DMS153 treated with DMSO at 0.1 percent for 48 hours (cell line): Measurements from ENCODE around the gene CGREF1.
A peak's percentile ranks its signal among the peaks of the same experiment; 100 is the strongest.
"Not testable (repeated sequence)": the region's sequence is repeated elsewhere in the genome, so short reads cannot be mapped to it uniquely, and the experiment has no call there.

Experiments used
- DNase-seq: peaks from one replicate; lab custom pipeline; 2025; ENCODE audit not compliant: unreplicated experiment; lab: John Stamatoyannopoulos, UW

CGREF1 gene

DNA sequence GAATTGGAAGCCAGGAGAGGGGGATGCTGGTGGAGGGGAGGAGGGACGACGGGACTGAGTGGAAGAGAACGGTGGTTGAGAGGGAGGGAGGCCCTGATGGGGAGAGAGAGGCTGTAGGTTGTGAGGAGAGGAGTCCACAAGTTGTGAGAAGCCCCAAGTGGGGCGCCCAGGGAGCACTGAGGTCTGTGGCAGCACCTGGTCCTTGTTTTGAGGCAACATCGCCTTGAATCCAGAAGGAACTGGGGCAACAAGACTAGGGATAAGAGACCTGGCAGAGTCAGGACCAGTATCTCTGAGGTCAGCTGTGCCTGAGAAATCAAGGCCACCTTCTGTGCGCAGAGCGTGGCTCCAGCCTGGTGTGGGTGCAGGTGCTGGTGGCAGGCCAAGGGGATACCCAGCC lies 19.2 kb upstream of the CGREF1 start:
- DNase-seq, result no peak

DNA sequence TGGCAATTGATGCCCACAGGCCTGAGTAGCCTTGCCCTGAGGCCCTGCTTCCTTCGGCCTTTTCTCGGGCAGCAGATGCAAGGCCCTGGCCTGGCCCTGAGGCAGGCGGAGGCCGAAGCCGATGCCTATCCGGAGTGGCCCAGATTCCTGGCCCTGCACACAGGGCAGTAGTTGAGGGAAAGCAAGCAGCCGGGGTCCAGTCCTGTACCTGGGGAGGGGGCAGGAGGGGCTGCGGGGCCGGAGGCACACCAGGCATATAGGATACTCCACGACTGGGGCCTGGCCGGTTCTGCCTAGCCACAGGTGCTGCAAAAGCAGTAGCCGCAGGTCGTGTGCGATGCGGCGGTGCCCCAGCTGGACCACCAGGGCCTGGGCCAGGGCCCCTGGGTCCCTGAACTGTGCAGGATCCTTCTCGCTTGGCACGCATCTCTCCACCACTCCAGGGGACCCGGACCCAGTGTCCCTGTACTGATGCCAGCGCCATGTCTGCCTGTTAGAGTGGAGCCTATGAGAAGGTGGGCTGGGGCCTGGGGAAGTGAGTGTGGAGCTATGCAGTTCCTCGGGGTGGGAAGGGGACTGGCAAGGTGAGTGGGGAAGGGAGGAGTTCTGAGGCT lies 18.5 kb upstream of the CGREF1 start:
- DNase-seq, result no peak

DNA sequence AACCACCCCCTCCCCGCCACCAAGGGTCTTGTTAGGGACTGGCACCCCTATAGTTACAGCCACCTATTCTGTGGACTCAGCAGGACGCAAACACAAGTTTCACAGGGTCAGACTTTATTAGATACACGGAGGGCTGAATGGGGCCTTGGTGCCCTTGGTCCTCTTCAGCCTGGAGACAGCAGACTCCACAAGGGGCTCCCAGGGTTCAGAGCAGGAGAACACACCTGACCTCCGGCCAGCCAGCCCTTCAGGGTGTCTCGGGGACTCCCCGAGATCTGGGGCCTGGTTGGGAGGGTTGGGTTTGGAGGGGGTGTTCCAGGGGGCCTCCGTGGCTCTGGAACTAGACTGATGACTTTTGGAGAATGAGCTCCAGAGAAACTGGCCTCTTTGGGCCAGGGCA lies 17.8 kb upstream of the CGREF1 start:
- DNase-seq, result no peak

- no peak for DNase-seq
Measured at GRCh38 chr2:27135478-27135955, 16.6 kb upstream of the CGREF1 start.

- no peak for DNase-seq
Measured at GRCh38 chr2:27134781-27135477, 16.0 kb upstream of the CGREF1 start.

DNA sequence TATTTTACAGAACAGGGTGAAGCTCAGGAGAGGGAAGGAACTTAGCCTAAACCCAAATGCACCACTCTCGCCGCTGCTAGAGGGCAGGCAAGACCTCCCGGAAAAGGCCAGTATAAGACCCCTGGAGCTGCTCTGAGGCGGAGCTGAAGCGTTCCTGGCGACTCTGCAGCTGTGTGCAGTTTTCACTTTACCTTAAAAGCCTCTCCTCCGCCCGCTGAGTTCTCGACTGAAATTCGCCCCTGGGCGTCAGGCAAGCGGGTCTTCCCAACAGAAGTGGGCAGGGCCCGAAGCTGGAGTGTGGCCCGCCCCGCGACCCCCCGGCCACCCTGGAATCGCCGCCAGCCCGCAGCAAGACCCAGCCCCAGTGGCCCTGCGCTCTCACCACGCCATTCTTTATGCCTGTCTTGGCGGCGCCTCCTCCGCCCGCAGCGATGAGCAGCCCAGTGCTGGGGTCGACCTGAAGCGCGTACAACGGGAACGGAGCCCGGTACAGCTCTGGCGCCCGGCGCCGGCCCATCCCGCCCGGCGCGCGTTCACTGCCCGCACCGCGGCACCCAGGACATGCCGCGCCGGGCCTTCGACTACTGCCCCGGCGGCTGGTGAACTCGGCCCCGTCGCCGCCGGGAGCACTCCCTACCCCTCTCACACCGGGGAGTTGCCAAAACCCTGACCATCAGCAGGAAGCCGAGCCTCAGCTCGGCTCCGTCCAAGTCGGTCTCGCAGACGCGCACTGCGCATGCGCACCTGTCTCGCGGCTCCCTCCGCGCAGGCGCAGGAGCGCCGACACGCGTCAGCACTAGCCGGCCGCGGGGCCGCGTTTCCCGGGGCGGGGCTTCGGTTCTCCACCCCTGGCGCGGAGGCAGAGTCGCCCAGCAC lies 15.2 kb upstream of the CGREF1 start, which contains the start of gene PREB:
Gene PREB (minus strand): TSS at position 732 of the 876 bp plus-strand sequence. CDS start 215 bp downstream, at position 517.
- DNase-seq, result peak; percentile 91

- DNase-seq, result no peak
Measured at GRCh38 chr2:27133195-27133875, 14.4 kb upstream of the CGREF1 start.

GRCh38 chr2:27131429-27131828 lies 12.5 kb upstream of the CGREF1 start:
- no peak for DNase-seq

DNA sequence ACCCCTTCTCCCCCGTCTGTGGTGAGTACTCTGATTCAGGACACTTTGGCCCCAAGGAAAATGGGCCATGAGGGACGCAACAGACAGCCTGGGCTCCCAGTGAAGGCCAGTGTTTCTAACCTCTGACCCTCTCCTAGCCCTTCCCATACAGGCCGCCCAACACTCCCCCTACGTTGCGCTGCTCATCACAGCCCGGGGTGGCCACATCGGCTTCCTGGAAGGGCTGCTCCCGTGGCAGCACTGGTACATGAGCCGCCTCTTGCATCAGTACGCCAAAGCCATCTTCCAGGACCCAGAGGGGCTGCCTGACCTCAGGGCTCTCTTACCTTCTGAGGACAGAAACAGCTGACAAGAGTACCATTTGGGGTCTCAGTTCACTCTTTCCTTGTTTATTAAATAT lies 11.5 kb upstream of the CGREF1 start:
- DNase-seq, result no peak

DNA sequence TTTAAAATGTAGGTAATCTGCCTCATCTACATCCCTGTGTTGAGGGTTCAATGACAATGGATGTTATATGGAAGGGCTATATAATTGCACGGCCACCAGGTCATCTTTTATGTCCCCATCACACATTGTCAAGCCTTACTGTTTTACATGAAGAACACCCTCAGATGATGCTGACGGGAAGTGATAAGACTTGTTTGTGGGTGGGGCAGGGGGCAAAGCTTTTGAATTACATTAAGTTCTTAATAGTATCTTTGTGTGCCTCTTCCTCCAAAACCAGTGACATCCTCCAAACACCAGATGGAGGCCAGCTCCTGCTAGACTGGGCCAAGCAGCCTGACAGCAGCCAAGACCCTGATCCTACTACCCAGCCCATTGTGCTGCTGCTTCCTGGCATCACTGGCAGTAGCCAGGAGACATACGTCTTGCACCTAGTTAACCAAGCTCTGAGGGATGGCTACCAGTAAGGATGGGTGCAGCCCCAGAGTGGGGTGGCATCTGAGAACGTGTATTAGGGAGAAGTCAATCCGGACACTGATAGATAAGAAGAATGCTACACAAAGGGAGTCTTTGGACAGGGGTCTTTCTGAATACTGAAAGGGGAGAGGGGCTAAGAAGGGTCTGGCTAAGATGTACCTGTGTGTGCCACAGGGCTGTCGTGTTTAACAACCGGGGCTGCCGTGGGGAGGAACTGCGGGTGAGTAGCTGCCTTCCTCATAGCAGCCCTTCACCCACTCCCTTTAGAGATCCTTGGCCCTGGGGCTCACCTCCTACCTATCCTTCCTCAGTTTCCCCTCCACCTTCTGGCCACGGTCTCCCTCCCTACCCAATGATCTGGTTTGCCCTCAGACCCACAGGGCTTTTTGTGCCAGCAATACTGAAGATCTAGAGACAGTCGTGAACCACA lies 10.0 kb upstream of the CGREF1 start:
- no peak for DNase-seq

DNA sequence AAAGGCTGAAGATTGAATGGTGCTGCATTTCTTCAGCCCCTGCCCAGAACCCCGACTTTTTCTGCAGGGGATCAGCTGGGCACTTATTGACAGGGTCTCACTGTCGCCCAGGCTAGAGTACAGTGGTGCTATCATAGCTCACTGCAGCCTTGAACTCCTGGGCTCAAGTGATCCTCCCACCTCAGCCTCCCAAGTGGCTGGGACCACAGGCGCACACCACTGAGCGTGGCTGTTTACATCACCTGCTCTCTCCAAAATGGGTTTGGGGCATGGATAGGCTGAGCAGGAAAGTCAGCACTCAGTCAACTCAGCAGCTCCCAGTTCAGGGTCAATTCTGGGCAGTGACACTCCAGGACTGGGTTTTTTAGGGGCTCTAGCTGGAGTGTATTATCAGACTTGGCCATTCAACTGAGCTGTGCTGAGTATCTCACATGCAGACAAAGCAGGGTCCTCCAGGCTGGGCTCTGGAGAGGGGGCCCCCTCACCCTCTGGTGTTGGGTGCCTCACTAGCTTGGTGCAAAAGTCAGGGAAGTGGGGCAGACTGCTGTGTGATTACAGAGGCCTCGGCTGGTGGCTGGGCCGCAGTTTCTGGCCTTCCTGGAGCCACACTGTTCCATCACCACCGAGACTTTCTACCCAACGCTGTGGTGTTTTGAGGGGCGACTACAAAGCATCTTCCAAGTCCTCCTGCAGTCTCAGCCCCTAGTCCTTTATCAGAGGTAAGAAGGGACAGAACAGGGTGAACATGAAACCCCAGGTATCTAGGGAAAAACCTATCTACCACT lies 9.1 kb upstream of the CGREF1 start:
- DNase-seq, result no peak

DNA sequence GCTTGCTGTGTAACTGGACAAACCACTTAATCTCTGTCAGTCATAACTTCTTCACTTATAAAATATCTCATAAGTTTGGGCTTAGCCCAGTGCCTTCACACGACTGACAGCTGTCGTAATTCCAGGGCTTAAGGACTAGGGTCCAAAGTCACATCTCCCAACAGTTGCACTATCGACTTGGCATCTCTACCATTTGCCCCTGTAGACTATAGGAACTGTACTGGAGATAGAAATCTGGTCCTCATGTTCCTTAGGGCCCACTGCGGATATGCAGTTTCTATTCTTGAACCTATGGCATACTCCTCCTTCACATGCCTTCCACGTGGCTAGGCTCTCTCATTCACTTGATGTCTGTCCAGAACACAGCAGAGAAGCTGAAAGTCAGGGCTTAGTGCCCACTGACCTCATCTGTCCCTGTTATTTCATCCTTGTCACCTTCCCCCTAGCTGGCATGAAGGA lies 7.4 kb upstream of the CGREF1 start:
- no peak for DNase-seq

- no peak for DNase-seq
Measured at GRCh38 chr2:27125104-27125503, 6.2 kb upstream of the CGREF1 start.

GRCh38 chr2:27123302-27124150 lies 4.6 kb upstream of the CGREF1 start, which contains the start of gene ABHD1:
TSS of gene ABHD1 (plus strand) at chr2:27123815. CDS start at chr2:27123949, 134 bp downstream.
- no peak for DNase-seq

GRCh38 chr2:27122791-27123190 lies 3.9 kb upstream of the CGREF1 start:
- no peak for DNase-seq

- no peak for DNase-seq
Measured at GRCh38 chr2:27121906-27122305, 3.0 kb upstream of the CGREF1 start.

- DNase-seq, result not testable (repeated sequence)
Measured at GRCh38 chr2:27119330-27119670, 372 bp upstream of the CGREF1 start.

- no peak for DNase-seq
Measured at GRCh38 chr2:27117995-27118524, 868 bp downstream of the CGREF1 start.
